HG02840 (cell line): ENCODE results near the gene PDE11A.

ENCODE experiments used
- ATAC-seq: cut with Tn5 transposase; IDR thresholded peaks from one replicate; pipeline ENCODE4 v1.9.1; 2021; ENCODE audit warnings: mild to moderate bottlenecking, moderate library complexity, moderate number of reproducible peaks; ENCODE audit not compliant: unreplicated experiment, low FRiP score

The PDE11A gene

GRCh38 chr2:177678939-177679338, 393.6 kb downstream of the PDE11A start:
- no peak for ATAC-seq

GRCh38 chr2:177676636-177677035, 395.9 kb downstream of the PDE11A start:
- no peak for ATAC-seq

- ATAC-seq = no peak
These were observed 396.8 kb downstream of the PDE11A start for GRCh38 chr2:177675825-177676224.

- ATAC-seq = no peak
These were observed 397.2 kb downstream of the PDE11A start for GRCh38 chr2:177675350-177675821.

- ATAC-seq = no peak
These were observed 398.7 kb downstream of the PDE11A start for GRCh38 chr2:177673602-177674595.

- no peak for ATAC-seq
These were observed 400.9 kb downstream of the PDE11A start for GRCh38 chr2:177671662-177672061.

- ATAC-seq = no peak
These were observed 401.6 kb downstream of the PDE11A start for GRCh38 chr2:177670791-177671535.

- ATAC-seq = no peak
These were observed 402.8 kb downstream of the PDE11A start for GRCh38 chr2:177669625-177670330.

- ATAC-seq = no peak
These were observed 403.4 kb downstream of the PDE11A start for GRCh38 chr2:177669201-177669600.

GRCh38 chr2:177668617-177669016, 404.0 kb downstream of the PDE11A start:
- ATAC-seq = no peak

- no peak for ATAC-seq
These were observed 405.0 kb downstream of the PDE11A start for GRCh38 chr2:177667626-177668025.

GRCh38 chr2:177666408-177666807, 406.2 kb downstream of the PDE11A start:
- ATAC-seq = no peak

- ATAC-seq = no peak
These were observed 406.6 kb downstream of the PDE11A start for GRCh38 chr2:177665948-177666347.

GRCh38 chr2:177665328-177665727, 407.2 kb downstream of the PDE11A start:
- no peak for ATAC-seq

- no peak for ATAC-seq
These were observed 409.7 kb downstream of the PDE11A start for GRCh38 chr2:177662895-177663294.

GRCh38 chr2:177660742-177661141, 411.8 kb downstream of the PDE11A start:
- no peak for ATAC-seq

GRCh38 chr2:177658309-177658708, 414.3 kb downstream of the PDE11A start:
- no peak for ATAC-seq

- ATAC-seq = no peak
These were observed 420.7 kb downstream of the PDE11A start for GRCh38 chr2:177651833-177652232.

GRCh38 chr2:177649568-177650518, 422.7 kb downstream of the PDE11A start:
- ATAC-seq = no peak

GRCh38 chr2:177646791-177647190, 425.8 kb downstream of the PDE11A start:
- no peak for ATAC-seq
